Fibroblast of skin of abdomen (primary cell): Measurements from ENCODE around the gene DEGS1.
"Not testable (repeated sequence)": the region's sequence is repeated elsewhere in the genome, so short reads cannot be mapped to it uniquely, and the experiment has no call there.

ENCODE experiments used
- DNase-seq: peaks from one replicate; pipeline ENCODE4 v3.0.0-alpha.2; 2013

DEGS1 gene

DNA sequence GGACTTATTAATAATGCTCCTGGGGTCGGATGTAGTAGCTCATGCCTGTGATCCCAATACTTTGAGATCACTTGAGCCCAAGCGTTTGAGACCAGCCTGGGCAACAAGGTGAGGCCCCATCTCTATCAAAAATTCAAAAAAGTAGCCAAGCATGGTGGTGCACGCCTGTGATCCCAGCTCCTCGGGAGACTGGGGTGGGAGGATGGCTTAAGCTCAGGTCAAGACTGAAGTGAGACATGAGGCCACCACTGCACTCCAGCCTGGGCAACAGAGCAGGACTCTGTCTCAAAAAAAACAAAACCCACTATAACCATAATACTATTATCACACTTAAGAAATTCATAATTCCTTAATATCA is 1.6 kb upstream of the DEGS1 start:
- DNase-seq: no peak

GRCh38 chr1:224182057-224182865 is 779 bp upstream of the DEGS1 start:
- DNase-seq: no peak

DNA sequence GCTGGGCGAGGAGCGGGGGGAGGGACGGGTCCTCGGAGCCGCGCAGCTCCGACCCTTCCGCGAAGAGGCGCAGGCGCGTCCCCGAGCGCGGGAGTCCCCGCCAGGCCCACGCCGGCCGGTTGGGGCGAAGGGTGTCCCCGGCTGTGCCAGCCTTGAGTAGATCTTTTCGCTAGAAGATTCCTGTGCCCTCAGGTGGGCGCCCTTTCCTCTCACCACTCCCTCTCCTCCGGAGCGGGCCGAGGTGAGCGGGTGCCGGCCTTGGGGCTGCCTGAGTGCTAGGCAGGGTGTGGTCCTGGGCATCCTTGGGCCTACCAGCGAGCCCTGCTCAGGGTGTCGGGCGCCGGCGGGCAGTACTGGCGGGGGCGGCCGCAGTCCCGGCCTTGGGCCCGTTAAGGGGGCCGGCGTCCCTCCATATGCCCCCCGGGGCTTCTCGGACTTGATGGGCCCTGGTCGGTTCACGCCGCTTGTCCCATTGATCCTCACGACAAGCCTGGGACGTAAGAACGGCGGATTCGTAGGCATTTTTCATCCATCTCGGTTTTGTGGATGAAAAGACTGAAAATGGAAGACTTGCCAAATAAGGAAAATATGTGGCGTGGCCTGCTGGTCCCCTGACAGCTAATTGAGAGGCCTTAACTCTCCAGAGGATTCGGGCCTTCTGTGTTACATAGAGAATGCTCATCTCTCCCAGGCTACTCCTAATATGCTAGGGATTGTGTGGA is 712 bp downstream of the DEGS1 start:
- DNase-seq: peak; percentile 65

GRCh38 chr1:224185208-224185607 is 2.2 kb downstream of the DEGS1 start:
- DNase-seq: no peak

- no peak for DNase-seq
Observed at GRCh38 chr1:224188286-224188685, 5.2 kb downstream of the DEGS1 start.

- DNase-seq: no peak
Observed at GRCh38 chr1:224189561-224189960, 6.5 kb downstream of the DEGS1 start.

- DNase-seq: no peak
Observed at GRCh38 chr1:224192082-224192788, 9.2 kb downstream of the DEGS1 start.

DNA sequence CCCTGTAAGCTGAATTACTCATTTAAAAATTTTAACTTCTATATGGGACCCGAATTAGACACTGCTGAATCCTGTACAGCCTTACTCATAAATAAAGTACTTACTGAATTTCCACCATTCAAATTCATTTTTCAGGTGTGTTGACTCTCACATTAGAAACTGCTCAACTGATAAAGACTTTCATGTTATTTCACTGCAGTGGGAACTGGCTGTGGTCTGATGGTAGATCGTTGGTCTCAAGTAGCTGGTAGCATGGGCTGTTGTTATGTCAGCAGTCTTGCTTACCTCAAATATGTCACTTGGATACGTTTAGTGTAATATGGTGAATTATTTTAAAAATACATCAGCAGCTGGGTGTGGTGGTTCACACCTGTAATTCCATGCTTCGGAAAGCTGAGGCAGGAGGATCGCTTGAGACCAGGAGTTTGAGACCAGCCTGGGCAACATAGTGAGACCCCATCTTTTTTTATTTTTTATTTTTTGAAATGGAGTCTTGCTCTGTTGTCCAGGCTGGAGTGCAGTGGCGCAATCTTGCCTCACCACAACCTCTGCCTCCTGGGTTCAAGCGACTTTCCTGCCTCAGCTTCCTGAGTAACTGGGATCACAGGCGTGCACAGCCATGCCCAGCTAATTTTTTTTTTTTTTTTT is 10.4 kb downstream of the DEGS1 start:
- no peak for DNase-seq

GRCh38 chr1:224196813-224197600 is 14.0 kb downstream of the DEGS1 start:
- no peak for DNase-seq

- no peak for DNase-seq
Observed at GRCh38 chr1:224198572-224198971, 15.5 kb downstream of the DEGS1 start.

GRCh38 chr1:224199679-224200078 is 16.6 kb downstream of the DEGS1 start:
- DNase-seq: no peak

DNA sequence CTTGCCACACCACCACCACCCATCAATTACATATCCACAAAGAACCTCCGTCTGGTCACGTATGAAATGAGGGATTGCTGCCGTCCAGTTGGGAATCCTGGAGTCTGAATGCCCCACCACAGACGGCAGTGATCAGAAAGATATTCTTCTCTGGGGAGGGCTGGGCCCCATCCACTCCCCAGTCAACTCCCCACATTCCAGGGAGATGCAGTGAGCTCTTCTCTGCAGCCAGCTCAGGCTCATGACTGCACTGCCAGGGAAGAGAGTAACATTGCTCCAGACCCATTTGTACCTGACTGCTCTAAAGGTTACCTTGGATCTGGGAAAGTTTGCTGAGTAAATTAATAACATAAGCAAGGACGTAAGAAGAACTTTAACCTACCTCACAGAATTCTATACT is 18.3 kb downstream of the DEGS1 start:
- no peak for DNase-seq

DNA sequence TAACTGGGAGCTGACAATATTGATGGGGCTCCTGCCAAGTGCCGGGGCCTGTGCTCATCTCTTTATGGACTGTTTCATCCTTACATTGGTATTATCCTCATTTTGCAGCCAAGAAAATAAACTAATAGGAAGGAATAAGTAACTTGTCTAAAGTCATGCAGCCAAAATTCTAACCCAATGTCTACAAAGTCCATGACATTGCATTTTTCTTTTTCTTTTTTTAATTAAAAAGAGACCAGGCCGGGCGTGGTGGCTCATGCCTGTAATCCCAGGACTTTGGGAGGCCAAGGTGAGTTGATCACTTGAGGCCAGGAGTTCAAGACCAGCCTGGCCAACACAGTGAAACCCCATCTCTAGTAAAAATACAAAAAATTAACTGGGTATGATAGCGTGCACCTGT is 18.8 kb downstream of the DEGS1 start:
- DNase-seq: no peak

GRCh38 chr1:224203243-224204016 is 20.4 kb downstream of the DEGS1 start:
- DNase-seq: peak; percentile 90

- DNase-seq: peak; percentile 86
Observed at GRCh38 chr1:224205438-224205840, 22.4 kb downstream of the DEGS1 start.

- DNase-seq: not testable (repeated sequence)
Observed at GRCh38 chr1:224205931-224206538, 23.0 kb downstream of the DEGS1 start.

- DNase-seq: peak; percentile 74
Observed at GRCh38 chr1:224211206-224211962, 28.3 kb downstream of the DEGS1 start.

GRCh38 chr1:224212618-224213061 is 29.6 kb downstream of the DEGS1 start:
- DNase-seq: no peak

GRCh38 chr1:224213438-224214119 is 30.5 kb downstream of the DEGS1 start:
- DNase-seq: no peak
